ENCODE data around the gene CD300A. TPM values are rescaled to one million over a fixed set of nuclear protein-coding genes. Genes with fewer than 3 reads are reported as not detected.

The CD300A gene
- total and polyA plus RNA-seq, 2 donors (not counting 1 experiment from before 2014, with no cell fraction given): 2.4 to 5.7 TPM

- Mint-ChIP-seq H3K27ac (no peak overlapping the region), H3K9me3 (ENCODE audit: insufficient read depth) (no peaks in the 10 kb centered on the region), H3K27me3 (peaks cover 20% of the 10 kb centered on the region), H3K4me3 (no peak overlapping the region), H3K4me1 (no peaks in the 10 kb centered on the region)
- CTCF ChIA-PET: no interaction called here
- no peak for ATAC-seq (ENCODE audit: low read depth)
- WGBS (ENCODE audit: insufficient coverage): 76% methylated on average over 3 of the region's 7 CpGs
- Histone ChIP-seq H4K20me1 (ENCODE audit: control insufficient read depth, insufficient read depth, low read length, poor library complexity, severe bottlenecking) (no peaks in the 10 kb centered on the region), H3K4me2 (replicated peaks; ENCODE audit: low read depth, low read length, poor library complexity, severe bottlenecking) (no peak overlapping the region), H3K36me3 (replicated peaks in 1 of 2; ENCODE audit: control extremely low read depth in 1 of 2, control insufficient read depth in 1 of 2, extremely low read depth in 1 of 2, insufficient read depth in 2 of 2, low read length in 1 of 2) (no peaks in the 10 kb centered on the region), H3K9me3 (ENCODE audit: control extremely low read depth in 1 of 3, control insufficient read depth in 2 of 3, insufficient read depth in 1 of 3, low read length in 2 of 3) (no peaks in the 10 kb centered on the region), H3K9ac (ENCODE audit: low read length) (no peak overlapping the region), H3K4me1 (ENCODE audit: control insufficient read depth in 2 of 2, insufficient read depth in 2 of 2, low read length in 2 of 2) (no peaks in the 10 kb centered on the region), H3K27me3 (replicated peaks in 1 of 4; ENCODE audit: control extremely low read depth in 1 of 4, control insufficient read depth in 3 of 4, insufficient read depth in 4 of 4, low read length in 3 of 4) (peaks cover 0 to 13% (median 0%) of the 10 kb centered on the region in 4 experiments), H2AFZ (ENCODE audit: insufficient read depth, low read depth, low read length, poor library complexity, severe bottlenecking) (no peak overlapping the region), H3K79me2 (ENCODE audit: control insufficient read depth, insufficient read depth, low read length) (no peaks in the 10 kb centered on the region), H3K4me3 (ENCODE audit: control extremely low read depth in 1 of 5, extremely low read depth in 1 of 5, insufficient read depth in 1 of 5, low read depth in 2 of 5, low read length in 4 of 5) (no peak overlapping the region), H3K27ac (ENCODE audit: low read length in 2 of 2) (no peak overlapping the region)
- intact Hi-C loops (cut with micrococcal nuclease): no loop called here
- POLR2A ChIA-PET: no interaction called here
- TF ChIP-seq EZH2 (IDR thresholded peaks at IDR 0.05; ENCODE audit: borderline replicate concordance, insufficient read depth, low read depth, low read length, poor library complexity, severe bottlenecking): no peak
- no peak for DNase-seq
Measured at GRCh38 chr17:74424117-74424516, 42.3 kb upstream of the CD300A start.

- H3K27ac Mint-ChIP-seq: no peak overlapping the region
- intact Hi-C loops (cut with micrococcal nuclease): no loop called here
- no peak overlapping the region for H3K27ac ChIP-seq (ENCODE audit: low read length in 2 of 2)
Measured at GRCh38 chr17:74424657-74425056, 41.8 kb upstream of the CD300A start.

More at GRCh38 chr17:74424657-74425056, 41.8 kb upstream of the CD300A start:
- no peak overlapping the region for H3K4me2 ChIP-seq (replicated peaks; ENCODE audit: low read depth, low read length, poor library complexity, severe bottlenecking)
- Mint-ChIP-seq H3K4me1 (no peaks in the 10 kb centered on the region), H3K27me3 (peaks cover 23% of the 10 kb centered on the region), H3K9me3 (ENCODE audit: insufficient read depth) (no peaks in the 10 kb centered on the region), H3K4me3 (no peak overlapping the region)
- ChIA-PET POLR2A (no interaction called here), CTCF (no interaction called here)
- H3K4me3 ChIP-seq (ENCODE audit: control extremely low read depth in 1 of 5, extremely low read depth in 1 of 5, insufficient read depth in 1 of 5, low read depth in 2 of 5, low read length in 4 of 5): no peak overlapping the region
- WGBS (ENCODE audit: insufficient coverage): 96% methylated on average over 14 of the region's 14 CpGs
- no peaks in the 10 kb centered on the region for H3K4me1 ChIP-seq (ENCODE audit: control insufficient read depth in 2 of 2, insufficient read depth in 2 of 2, low read length in 2 of 2)
- H3K9ac ChIP-seq (ENCODE audit: low read length): no peak overlapping the region
- peaks cover 0 to 14% (median 0%) of the 10 kb centered on the region in 4 experiments for H3K27me3 ChIP-seq (replicated peaks in 1 of 4; ENCODE audit: control extremely low read depth in 1 of 4, control insufficient read depth in 3 of 4, insufficient read depth in 4 of 4, low read length in 3 of 4)
- H3K79me2 ChIP-seq (ENCODE audit: control insufficient read depth, insufficient read depth, low read length): no peaks in the 10 kb centered on the region
- no peaks in the 10 kb centered on the region for H4K20me1 ChIP-seq (ENCODE audit: control insufficient read depth, insufficient read depth, low read length, poor library complexity, severe bottlenecking)
- H3K9me3 ChIP-seq (ENCODE audit: control extremely low read depth in 1 of 3, control insufficient read depth in 2 of 3, insufficient read depth in 1 of 3, low read length in 2 of 3): no peaks in the 10 kb centered on the region
- DNase-seq (no peak), ATAC-seq (ENCODE audit: low read depth) (no peak)
- no peak for TF ChIP-seq EZH2 (IDR thresholded peaks at IDR 0.05; ENCODE audit: borderline replicate concordance, insufficient read depth, low read depth, low read length, poor library complexity, severe bottlenecking)
- TF ChIP-seq, protein P1, sequence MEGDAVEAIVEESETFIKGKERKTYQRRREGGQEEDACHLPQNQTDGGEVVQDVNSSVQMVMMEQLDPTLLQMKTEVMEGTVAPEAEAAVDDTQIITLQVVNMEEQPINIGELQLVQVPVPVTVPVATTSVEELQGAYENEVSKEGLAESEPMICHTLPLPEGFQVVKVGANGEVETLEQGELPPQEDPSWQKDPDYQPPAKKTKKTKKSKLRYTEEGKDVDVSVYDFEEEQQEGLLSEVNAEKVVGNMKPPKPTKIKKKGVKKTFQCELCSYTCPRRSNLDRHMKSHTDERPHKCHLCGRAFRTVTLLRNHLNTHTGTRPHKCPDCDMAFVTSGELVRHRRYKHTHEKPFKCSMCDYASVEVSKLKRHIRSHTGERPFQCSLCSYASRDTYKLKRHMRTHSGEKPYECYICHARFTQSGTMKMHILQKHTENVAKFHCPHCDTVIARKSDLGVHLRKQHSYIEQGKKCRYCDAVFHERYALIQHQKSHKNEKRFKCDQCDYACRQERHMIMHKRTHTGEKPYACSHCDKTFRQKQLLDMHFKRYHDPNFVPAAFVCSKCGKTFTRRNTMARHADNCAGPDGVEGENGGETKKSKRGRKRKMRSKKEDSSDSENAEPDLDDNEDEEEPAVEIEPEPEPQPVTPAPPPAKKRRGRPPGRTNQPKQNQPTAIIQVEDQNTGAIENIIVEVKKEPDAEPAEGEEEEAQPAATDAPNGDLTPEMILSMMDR (IDR thresholded peaks at IDR 0.05): no peak
- H2AFZ ChIP-seq (ENCODE audit: insufficient read depth, low read depth, low read length, poor library complexity, severe bottlenecking): no peak overlapping the region
- no peaks in the 10 kb centered on the region for H3K36me3 ChIP-seq (replicated peaks in 1 of 2; ENCODE audit: control extremely low read depth in 1 of 2, control insufficient read depth in 1 of 2, extremely low read depth in 1 of 2, insufficient read depth in 2 of 2, low read length in 1 of 2)

Data from B cell (primary cell).